GM18873 (cell line): ENCODE data around the gene ZNF860.

Experiments used
- ATAC-seq: cut with Tn5 transposase; IDR thresholded peaks from one replicate; pipeline ENCODE4 v1.9.1; 2021; ENCODE audit warnings: mild to moderate bottlenecking, moderate library complexity, moderate number of reproducible peaks; ENCODE audit not compliant: unreplicated experiment, low FRiP score

The ZNF860 gene

DNA sequence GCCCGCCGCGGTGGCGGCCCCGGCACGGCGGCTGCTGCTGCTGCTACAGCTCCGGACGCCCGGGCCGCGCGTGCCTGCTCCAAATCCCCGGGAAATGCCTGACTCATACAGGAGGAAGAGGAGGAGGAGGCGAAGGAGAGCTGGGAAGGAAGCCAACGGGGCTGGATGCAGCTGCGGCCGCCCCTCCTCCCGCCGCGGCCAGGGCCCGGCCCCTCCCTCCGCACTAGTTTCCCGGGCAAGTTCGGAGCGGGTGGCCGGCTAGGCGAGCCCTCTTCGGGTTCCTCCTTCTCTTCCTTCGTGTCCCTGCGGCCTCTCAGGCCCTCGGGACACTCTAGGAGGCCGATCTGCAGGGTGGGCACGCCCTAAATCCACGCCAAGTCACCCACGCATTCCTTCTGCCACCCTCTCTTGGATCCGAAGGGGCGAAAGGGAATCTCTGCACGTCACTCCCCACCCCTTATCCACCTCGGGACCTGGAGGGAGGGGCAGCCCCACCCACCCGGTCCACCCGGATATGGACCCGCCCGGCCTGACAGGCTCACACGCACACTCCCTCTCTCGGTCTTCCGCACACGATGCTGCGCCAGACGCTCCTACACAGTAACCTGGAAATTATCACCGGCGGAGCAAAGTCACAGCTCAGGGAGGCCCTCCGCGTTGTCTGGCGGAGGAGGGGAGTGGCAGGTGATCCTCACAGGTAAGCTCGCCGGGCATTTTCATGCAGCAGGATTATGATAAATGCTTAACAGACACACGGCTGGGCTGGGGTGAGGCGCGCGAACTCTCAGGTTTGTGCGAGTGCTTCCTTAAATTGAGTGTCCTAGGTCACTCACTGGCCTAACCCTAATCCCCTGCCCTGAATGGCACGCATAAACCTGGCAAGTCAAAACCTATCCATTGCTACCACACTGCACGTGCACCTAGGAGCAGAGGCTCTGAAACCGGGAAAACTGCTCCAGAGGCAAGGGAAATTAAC lies at the start of gene ZNF860, which contains the start of gene OSBPL10:
Gene ZNF860 (plus strand): TSS at position 545 of the 976 bp plus-strand sequence. CDS start 7,330 bp downstream, outside the sequence.
Gene OSBPL10 (minus strand): TSS at position 57 of the 976 bp plus-strand sequence. CDS start 83 bp downstream, outside the sequence.
- no peak for ATAC-seq

- ATAC-seq: no peak
Measured at GRCh38 chr3:31932990-31933389, 48.6 kb upstream of the ZNF860 start.

DNA sequence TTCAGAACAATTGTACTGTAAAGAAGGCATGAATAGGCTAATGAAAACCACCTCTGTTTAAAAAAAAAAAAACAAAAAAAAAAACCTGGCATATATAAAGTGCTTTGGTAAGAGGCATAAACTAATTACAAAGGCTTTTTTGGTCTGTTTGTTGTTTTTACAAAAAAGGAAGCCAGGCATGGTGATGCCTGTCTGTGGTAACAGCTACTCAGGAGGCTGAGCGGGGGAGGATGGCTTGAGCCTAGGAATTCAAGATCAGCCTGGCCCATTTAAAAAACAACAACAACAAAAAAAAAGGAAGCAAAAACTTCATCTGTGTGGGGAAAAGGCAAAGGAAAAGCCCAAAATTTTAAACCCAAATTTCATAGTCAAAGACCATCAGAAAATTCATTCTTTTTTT lies 47.5 kb upstream of the ZNF860 start:
- ATAC-seq: no peak

DNA sequence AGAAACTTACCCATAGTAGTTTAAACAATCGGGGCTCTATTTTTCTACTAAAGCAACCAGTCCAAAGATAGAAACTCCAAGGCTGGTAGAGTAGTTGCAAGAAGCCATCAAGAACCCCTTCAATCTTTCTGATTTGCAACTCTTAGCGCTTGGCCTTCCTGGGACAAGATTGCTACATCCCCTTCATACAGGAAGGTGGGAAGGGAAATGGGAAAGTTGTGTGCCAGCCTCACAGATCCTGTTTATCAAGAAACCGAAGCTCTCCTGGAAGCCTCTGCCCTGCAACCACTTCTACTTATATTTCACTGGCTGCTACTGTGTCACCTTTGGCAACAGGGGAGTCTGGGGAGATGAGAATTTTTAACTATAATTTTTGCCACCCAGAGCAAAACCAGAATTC lies 46.7 kb upstream of the ZNF860 start:
- no peak for ATAC-seq

- ATAC-seq: no peak
Measured at GRCh38 chr3:31936420-31937060, 45.0 kb upstream of the ZNF860 start.

DNA sequence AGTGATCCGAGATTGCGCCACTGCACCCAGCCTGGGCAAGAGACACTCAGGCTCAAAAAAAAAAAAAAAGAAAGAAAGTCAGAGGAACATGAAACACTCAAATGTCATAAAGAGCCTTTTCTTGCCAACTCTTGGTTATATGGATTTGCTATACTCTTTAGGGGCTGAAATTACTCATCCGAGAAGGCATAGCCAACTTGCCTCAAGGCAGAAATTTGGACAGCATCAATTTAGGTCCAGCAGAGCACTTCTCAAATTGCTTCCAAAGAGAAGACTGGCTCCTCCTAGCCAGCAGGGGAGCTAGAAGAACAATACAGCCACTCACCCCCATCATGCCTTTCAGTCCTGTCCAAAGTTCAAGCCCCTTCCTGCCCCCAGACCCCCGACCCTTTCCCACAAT lies 44.3 kb upstream of the ZNF860 start:
- no peak for ATAC-seq

DNA sequence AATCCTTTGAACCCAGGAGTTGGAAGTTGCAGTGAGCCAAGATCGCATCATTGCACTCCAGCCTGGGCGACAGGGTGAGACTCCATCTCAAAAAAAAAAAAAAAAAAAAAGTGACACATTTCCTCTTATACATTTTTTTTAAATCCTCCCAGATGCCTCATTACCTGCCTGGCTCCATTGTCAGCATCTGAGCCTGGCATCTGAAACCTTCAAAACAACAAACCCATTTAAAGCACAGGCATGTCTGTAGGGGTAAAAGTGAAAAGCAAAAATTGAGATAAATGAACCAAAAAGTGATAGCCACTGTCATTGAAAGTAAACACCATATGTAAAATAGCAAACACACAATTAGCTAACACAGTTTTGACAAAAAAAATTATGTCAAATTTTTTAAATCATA lies 39.1 kb upstream of the ZNF860 start:
- ATAC-seq: no peak

- no peak for ATAC-seq
Measured at GRCh38 chr3:31943041-31943440, 38.5 kb upstream of the ZNF860 start.

DNA sequence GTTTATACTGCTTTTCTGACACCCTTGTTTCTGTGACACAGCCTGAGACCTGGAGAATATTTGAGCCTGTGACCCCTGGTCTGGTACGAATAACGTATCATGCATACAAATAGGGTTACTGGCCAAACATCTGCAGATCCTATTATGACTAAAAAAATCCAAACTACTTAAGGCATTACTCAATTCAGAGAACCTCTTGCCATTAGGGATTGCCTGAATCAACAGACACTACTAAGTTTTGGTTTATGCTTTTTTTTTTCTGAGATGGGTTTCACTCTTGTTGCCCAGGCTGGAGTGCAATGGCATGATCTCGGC lies 35.9 kb upstream of the ZNF860 start:
- ATAC-seq: no peak

- ATAC-seq: no peak
Measured at GRCh38 chr3:31946484-31947081, 35.0 kb upstream of the ZNF860 start.

GRCh38 chr3:31947162-31947561 lies 34.4 kb upstream of the ZNF860 start:
- no peak for ATAC-seq

DNA sequence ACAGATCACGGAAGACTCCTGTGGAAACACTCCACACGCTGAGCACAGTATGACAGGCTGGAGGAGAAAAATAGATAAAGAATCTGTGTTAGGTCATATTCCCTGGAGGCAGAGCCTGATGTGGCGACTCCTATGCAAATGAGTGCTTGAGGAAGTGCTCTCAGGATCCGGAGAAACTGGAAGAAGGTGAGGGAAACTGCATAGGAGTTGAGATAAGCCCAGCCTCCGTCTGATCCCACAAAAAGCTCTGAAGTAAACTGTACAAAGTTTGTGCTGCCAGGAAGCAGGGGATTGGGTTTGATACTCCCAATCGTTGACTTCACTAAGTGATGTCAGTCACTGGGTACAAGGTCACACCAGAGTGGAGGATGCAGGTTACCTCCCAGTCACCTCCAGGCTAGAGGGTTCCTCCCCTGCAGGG lies 33.9 kb upstream of the ZNF860 start:
- no peak for ATAC-seq

DNA sequence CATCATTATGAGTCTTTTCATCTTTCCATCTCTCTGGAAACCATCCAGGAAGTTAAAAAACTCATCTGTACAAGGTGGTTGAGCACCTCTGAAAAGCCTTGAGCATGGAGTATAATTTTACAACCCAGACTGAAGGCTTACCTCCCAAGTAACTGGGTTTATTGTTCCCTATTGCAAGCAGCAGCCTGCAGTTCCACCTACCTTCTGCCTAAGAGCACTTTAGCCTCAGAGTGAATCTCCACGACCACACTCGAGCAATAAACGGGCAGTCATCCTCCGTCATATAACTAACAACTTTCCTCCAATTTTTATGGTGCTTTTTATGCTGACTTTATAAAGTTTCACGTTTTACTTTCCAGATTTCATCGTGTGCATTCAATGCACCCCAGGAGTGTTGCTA lies 33.3 kb upstream of the ZNF860 start:
- ATAC-seq: no peak

DNA sequence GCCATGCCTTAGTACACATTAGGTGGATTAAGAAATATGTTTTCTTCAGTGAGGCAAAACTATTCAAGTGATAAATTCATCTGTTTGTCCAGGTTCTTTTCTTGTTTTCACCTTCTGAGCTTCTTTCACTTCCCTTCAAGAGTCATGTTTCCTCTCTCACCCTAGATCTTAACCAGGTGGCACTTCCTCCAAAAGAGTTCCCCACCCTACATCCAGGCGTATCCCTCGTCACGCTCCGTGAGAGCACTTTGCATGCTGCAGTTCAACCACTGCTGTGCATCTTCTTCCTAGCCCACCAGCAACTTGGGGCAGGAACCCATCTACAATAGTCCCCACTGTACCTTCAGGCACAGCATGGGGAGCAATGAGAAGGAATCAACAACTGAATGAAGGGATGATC lies 29.3 kb upstream of the ZNF860 start:
- peak; percentile 73 for ATAC-seq

DNA sequence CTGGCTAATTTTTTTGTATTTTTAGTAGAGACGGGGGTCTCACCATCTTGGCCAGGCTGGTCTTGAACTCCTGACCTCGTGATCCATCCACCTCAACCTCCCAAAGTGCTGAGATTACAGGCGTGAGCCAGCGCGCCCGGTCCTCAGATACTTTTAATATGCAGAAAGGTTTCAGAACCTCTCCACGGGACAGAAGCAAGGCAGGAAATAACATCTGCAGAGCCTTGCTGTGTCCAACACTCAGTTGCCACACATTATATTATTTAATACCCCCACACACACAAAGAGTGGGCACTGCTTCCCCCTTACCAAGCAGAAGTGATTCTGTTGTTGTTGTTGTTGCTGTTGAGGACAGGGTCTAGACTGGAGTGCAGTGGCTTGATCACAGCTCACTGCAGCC lies 28.5 kb upstream of the ZNF860 start:
- ATAC-seq: no peak

- ATAC-seq: no peak
Measured at GRCh38 chr3:31953636-31954035, 27.9 kb upstream of the ZNF860 start.

DNA sequence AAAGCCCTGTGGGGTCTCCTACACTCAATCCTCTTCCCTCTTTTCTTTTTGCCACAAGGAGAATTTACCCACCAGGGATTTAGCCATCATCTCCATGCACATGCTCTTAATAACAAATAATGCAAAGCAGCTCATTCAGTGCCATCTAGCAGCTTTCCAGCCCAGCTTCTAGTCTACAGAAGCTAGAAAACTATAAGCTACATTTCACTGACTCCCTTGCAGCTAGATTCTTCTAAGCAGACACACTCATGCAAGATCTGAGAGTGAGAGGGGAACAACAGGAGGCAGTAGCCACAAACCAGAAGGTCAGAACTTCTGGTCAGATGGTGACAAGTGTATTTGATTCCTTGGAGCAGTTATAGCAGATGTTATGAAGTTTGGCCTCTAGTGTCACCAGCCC lies 26.0 kb upstream of the ZNF860 start:
- no peak for ATAC-seq

GRCh38 chr3:31957106-31957505 lies 24.4 kb upstream of the ZNF860 start:
- ATAC-seq: no peak

GRCh38 chr3:31958701-31959152 lies 22.8 kb upstream of the ZNF860 start:
- no peak for ATAC-seq

DNA sequence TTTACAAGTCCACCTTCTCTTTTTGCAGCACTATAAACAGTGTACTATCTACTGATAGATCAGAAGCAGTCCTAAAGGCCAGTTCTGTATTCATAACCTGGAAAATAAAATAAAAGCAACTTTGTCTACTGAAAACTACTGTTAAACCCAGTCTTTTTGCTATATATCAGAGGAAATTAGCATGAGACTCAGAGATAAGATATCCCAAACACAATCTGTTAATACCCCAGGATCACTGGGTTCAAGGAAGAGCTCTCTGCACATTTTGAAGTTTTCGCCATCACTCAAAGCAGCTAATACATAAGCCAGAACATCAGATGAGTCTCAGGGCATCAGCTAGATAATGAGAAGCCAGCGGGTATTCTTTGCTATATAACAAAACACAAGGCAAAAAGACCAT lies 22.3 kb upstream of the ZNF860 start:
- ATAC-seq: no peak
